GM12801 (cell line): ENCODE results near the gene GAK.

Source experiments
- TF ChIP-seq, protein P1 (sequence below): IDR thresholded peaks from one replicate; pipeline ENCODE4 v1.5.1; 2011; ENCODE audit warnings: control low read depth; ENCODE audit not compliant: insufficient read length; ENCODE audit errors: extremely low read depth

GAK gene

DNA sequence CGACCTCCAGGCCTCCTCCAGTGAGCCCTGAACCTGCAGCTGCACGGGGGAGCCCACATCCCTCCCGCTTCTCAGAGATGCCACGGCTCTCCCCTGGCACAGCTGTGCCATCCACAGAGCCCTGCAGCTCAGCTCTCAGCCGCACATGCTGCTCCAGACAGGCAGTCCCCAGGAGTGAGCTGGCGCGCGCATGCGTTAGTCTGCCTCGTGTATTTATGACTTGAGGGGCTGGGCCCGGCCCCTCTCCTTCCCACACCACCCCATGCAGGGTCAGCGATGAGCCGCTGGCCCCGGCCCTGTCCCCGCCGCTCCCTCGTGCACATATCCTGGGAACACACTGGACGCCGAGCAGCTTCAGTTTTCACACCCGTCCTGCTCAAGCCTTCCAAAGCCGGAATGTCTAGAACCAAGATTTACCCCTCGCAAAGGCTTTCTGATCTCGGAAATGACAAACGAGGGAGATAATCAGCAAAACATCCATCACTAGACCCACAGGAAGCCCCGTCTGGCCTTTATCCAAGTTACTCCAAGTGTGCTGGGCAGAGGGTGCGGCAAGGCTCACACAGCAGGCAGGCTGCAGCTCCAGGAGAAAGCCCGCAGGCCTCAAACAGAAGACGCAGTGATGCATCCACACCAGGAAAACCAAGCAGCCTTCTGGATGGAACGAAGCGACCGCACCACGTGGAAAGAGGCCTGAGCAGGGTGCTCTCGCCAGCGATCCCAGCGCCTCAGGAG, 24.3 kb downstream of the GAK start:
- TF ChIP-seq, protein P1, sequence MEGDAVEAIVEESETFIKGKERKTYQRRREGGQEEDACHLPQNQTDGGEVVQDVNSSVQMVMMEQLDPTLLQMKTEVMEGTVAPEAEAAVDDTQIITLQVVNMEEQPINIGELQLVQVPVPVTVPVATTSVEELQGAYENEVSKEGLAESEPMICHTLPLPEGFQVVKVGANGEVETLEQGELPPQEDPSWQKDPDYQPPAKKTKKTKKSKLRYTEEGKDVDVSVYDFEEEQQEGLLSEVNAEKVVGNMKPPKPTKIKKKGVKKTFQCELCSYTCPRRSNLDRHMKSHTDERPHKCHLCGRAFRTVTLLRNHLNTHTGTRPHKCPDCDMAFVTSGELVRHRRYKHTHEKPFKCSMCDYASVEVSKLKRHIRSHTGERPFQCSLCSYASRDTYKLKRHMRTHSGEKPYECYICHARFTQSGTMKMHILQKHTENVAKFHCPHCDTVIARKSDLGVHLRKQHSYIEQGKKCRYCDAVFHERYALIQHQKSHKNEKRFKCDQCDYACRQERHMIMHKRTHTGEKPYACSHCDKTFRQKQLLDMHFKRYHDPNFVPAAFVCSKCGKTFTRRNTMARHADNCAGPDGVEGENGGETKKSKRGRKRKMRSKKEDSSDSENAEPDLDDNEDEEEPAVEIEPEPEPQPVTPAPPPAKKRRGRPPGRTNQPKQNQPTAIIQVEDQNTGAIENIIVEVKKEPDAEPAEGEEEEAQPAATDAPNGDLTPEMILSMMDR: no peak

DNA sequence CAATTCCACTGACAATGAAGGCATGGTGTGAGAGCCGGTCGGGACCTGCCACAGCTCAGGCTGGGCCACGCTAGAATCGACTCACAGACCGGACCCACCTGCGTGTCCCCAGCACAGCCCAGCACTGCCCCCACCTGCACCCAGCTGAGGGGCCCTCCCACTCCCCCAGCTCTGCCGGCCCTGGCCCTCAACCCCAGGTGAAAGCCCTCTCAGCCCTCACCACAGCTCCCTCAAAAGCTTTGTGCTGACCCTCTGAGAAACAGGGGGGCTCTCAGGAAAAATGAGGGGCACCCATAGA, 25.1 kb downstream of the GAK start:
- TF ChIP-seq, protein P1: no peak

DNA sequence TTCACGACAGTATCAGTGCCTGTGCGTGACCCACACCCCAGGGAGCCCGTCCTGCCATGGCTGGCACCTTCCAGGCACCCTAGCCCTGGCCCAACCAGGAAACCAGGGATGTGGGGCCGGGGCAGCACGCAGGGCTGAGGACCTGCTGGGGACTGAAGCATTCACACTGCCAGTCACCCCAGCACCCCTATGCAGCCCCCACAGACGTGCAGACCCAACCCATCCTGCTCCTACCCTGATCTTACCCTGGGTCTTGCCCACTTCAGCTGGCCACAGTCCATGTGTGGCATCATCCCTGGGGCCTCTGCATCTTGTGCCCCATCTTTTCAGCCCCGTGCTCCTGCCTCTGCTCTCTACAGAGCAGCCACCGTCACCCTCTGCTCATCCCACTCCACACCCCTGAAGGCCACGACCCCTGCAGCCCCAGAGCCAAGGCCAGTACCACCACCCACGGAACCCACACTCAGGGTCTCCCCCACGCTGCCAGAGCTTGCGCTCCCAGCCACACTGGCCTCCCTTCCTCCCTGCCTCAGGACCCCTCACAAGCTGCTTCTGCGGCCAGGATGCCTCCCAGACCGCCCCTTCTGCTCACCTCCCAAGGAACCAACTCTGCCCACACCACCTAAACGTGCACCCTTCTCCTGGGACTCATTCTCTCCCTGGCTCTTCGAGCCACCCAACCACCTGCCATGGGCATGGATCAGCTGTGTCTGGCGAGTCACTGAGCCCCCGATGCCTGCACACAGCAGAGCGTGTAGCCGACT, 25.6 kb downstream of the GAK start:
- TF ChIP-seq, protein P1: no peak

DNA sequence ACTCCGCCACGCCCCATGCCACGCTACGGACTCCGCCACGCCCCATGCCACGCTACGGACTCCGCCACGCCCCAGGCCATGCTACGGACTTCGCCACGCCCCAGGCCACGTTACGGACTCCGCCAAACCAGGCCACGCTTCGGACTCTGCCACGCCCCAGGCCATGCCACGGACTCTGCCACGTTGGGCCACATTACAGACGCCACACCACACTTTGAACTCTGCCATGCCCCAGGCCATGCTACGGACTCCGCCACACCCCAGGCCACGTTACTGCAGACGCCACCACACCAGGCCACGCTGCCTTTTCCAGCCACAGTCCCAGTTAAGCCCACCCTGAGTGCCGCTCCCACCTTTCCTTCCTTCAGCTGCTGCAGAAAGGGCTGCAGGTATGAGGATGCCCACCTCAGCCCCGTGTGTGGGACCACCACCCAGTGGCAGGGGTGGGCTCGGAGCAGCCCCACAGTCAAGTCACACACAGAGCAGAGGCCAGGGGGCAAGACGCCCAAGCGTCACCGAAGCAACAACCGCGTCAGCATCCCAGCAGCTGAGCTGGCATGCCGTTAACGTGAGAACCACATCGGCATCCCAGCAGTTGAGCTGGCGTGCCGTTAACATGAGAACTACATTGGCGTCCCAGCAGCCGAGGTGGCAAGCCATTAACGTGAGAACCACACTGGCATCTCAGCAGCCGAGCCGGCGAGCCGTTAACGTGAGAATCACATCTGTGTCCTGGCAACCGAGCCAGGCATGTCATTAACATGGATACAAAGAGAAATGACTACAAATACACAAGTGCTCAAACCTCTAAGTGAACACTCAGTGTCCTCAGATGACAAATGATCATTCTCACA, 26.4 kb downstream of the GAK start:
- TF ChIP-seq, protein P1: no peak

DNA sequence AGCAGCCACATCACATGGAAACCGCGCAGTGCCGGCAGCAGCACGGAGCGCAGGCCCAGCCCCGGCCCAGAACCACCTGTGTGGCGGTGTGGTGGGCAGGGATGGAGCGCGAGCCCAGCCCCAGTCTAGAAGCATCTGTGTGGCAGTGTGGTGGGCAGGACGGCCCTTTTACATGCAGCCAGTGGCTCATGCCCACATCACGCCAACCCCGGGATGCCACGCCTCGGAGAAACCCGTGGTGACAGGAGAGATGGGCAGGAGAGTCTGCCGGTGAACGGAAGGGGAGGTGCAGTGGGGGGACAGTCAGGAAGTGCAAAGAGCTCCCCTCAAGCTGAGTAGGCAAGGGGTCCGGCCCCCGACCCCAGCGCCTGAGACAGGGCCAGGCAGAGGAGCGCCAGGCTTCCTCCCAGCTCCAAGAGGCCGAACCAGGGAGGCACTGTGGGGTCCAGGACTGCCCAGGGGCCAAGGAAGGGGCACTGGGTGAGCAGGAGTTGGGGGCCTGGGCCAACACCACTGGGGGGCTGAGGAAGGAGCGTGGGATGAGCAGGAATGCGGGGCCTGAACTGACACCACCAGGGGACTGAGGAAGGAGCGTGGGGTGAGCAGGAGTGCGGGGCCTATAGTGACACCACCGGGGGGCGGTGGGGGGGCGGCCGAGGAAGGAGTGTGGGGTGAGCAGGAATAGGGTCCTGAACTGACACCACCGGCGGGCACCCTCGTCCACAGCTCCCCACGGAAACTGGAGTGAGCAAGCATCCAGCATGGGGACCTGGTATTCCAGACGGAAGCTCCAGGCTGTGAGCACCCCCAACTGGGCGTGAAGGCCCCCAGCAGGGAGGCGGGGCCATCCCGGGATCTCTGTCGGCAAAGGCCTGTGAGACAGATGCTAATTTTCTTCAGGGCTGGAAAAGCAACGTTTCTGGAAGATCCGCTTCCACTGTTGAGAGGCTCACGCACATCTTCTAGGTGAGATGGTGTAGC, 28.8 kb downstream of the GAK start:
- TF ChIP-seq, protein P1: no peak

DNA sequence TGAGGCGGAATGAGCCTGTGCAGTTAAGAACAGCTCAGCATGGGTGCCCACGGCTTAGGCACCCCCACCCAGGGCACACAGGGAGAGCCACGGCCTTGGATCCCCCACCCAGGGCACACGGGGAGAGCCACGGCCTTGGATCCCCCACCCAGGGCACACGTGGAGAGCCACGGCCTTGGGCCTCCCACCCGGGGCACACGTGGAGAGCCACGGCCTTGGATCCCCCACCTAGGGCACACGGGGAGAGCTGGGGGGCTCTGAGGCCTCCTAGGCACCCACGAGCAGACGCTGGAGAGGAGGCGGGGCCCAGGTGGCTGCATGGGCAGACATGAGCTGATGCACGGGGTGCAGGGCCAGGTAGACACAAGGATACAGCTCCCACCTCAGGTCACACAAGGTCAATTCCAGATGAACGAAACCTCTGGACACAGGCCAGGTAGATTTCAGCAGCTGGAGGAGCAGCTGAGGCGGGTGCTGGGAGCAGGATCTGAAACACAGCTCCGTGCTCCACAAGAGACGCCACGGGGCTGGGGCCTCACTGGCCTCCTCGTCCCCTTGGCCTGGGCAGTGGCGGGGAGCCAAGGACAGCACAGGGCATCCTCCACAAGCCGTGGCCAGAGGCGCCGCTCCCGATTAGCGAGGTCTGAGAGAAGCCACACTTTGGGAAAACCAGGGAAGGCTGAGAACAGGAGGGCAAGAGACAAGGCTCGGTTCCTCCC, 30.8 kb downstream of the GAK start:
- TF ChIP-seq, protein P1: no peak
